Testis (tissue), 2 donors: ENCODE results near the gene RNF121.

ENCODE experiments used
- POLR2A ChIP-seq: fragments of 450-650 bp; IDR thresholded peaks from one replicate; pipeline ENCODE4 v1.6.1; 2017; ENCODE audit warnings: antibody characterized with exemption, mild to moderate bottlenecking, moderate library complexity
- TF ChIP-seq, protein P1 (sequence below), 3 experiments: fragments of 450-650 bp in 2 of 3; fragments of 200-600 bp in 1 of 3; sonication (generic) in 1 of 3; IDR thresholded peaks; one replicate each; pipeline ENCODE4 v1.5.1; 2016 to 2019; ENCODE audit warnings: antibody characterized with exemption in 3 of 3, mild to moderate bottlenecking in 2 of 3, moderate library complexity in 1 of 3

DNA sequence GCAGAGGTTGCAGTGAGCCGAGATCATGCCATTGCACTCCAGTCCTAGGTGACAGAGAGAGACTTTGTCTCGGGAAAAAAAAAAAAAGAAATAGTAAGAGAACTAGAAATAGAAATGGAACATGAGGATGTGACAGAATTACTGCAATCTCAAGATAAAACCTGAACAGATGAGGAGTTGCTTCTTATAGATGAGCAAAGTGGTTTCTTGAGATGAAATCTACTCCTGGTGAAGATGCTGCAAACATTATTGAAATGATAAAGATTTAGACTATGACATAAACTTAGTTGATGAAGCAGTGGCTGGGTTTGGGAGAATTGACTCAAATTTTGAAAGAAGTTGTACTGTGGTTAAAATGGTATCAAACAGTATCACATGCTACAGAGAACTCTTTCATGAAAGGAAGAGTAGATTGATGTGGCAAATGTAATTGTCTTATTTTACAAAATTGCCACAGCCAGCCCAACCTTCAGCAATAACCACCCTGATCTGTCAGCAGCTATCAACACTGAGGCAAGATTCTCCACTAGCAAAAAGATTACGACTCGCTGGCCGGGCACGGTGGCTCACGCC is 14.1 kb upstream of the RNF121 start:
- TF ChIP-seq POLR2A, result no peak
- TF ChIP-seq, protein P1, sequence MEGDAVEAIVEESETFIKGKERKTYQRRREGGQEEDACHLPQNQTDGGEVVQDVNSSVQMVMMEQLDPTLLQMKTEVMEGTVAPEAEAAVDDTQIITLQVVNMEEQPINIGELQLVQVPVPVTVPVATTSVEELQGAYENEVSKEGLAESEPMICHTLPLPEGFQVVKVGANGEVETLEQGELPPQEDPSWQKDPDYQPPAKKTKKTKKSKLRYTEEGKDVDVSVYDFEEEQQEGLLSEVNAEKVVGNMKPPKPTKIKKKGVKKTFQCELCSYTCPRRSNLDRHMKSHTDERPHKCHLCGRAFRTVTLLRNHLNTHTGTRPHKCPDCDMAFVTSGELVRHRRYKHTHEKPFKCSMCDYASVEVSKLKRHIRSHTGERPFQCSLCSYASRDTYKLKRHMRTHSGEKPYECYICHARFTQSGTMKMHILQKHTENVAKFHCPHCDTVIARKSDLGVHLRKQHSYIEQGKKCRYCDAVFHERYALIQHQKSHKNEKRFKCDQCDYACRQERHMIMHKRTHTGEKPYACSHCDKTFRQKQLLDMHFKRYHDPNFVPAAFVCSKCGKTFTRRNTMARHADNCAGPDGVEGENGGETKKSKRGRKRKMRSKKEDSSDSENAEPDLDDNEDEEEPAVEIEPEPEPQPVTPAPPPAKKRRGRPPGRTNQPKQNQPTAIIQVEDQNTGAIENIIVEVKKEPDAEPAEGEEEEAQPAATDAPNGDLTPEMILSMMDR (IDR thresholded peaks at IDR 0.05), result no peak
